Spleen (tissue), 11 donors: ENCODE data around the gene CACNA2D1. TPM values are rescaled to one million over a fixed set of nuclear protein-coding genes. Genes with fewer than 3 reads are reported as not detected.
A peak's percentile ranks its signal among the peaks of the same experiment; 100 is the strongest.
"Not testable (repeated sequence)": the region's sequence is repeated elsewhere in the genome, so short reads cannot be mapped to it uniquely, and the experiment has no call there.

Experiments
- DNase-seq: peaks from one replicate; pipeline ENCODE4 v3.0.0-alpha.2; 2020
- H3K27ac ChIP-seq, 8 donors: fragments of 200-600 bp; sonication (generic) in 7 of 8; 1 replicate in 4 of 8; 2 replicates in 4 of 8; pipeline versions ENCODE4 v1.5.0 to v1.8.0; 2016 to 2021; ENCODE audit warnings: inconsistent platforms in 4 of 8, mild to moderate bottlenecking in 4 of 8, moderate library complexity in 1 of 8
- H3K27me3 ChIP-seq, 7 donors: fragments of 200-600 bp; sonication (generic) in 6 of 7; replicated peaks in 1 of 7; 1 replicate in 4 of 7; 2 replicates in 3 of 7; pipeline versions ENCODE4 v1.5.0 to v1.8.0; 2016 to 2021; ENCODE audit warnings: inconsistent platforms in 3 of 7, mild to moderate bottlenecking in 1 of 7
- H3K36me3 ChIP-seq, 6 donors: fragments of 200-600 bp; sonication (generic) in 5 of 6; 1 replicate in 4 of 6; 2 replicates in 2 of 6; pipeline versions ENCODE4 v1.5.0 to v1.8.0; 2016 to 2021; ENCODE audit warnings: inconsistent platforms in 2 of 6
- H3K4me1 ChIP-seq, 6 donors: fragments of 200-600 bp; sonication (generic) in 5 of 6; 1 replicate in 3 of 6; 2 replicates in 3 of 6; pipeline versions ENCODE4 v1.5.0 to v1.8.0; 2016 to 2021; ENCODE audit warnings: inconsistent platforms in 3 of 6
- H3K4me3 ChIP-seq, 8 donors: fragments of 200-600 bp; sonication (generic) in 7 of 8; 1 replicate in 4 of 8; 2 replicates in 4 of 8; pipeline versions ENCODE4 v1.5.0 to v1.8.0; 2016 to 2021; ENCODE audit warnings: inconsistent platforms in 4 of 8, mild to moderate bottlenecking in 4 of 8, moderate library complexity in 2 of 8
- H3K9me3 ChIP-seq, 8 donors: fragments of 200-600 bp; sonication (generic) in 7 of 8; 1 replicate in 4 of 8; 2 replicates in 4 of 8; pipeline versions ENCODE4 v1.5.0 to v1.8.0; 2016 to 2021; ENCODE audit warnings: inconsistent platforms in 4 of 8
- CTCF ChIP-seq, 11 experiments: fragments of 200-600 bp in 7 of 11; fragments of 450-650 bp in 4 of 11; sonication (generic) in 4 of 11; IDR thresholded peaks in 8 of 11; conservative IDR thresholded peaks in 3 of 11; 1 replicate in 7 of 11; 2 replicates in 4 of 11; pipeline versions ENCODE4 v1.4.0 to v1.8.0; 2016 to 2021; ENCODE audit warnings: antibody characterized with exemption in 11 of 11, inconsistent platforms in 4 of 11, mild to moderate bottlenecking in 1 of 11
- POLR2A ChIP-seq, 3 donors: fragments of 450-650 bp; IDR thresholded peaks; one replicate each; pipeline ENCODE4 v1.5.1; 2017; ENCODE audit warnings: antibody characterized with exemption in 3 of 3, mild to moderate bottlenecking in 1 of 3
- POLR2AphosphoS5 ChIP-seq, 3 donors: sonication (generic); formaldehyde crosslinking; IDR thresholded peaks; one replicate each; pipeline ENCODE4 v1.5.1; 2017; ENCODE audit warnings: antibody characterized with exemption in 3 of 3
- WGBS, 5 donors: extraction: QIAGEN DNeasy Blood & Tissue Kit in 3 of 5; methylation state at CpG; one replicate each; pipeline versions ENCODE4 v1.1.5 to v1.1.7; 2013 to 2018; 5-methylcytosine and 5-hydroxymethylcytosine counted together
- intact Hi-C: fragments of 100-400 bp; cut with DNase I; formaldehyde crosslinking; loops from one replicate; pipeline ENCODE4 v1.15.0; 2023; ENCODE audit warnings: low total_unique reads
- polyA plus RNA-seq, 3 donors: library from polyadenylated mRNA; stranded (reverse); fragments of 200-250 nt; gene quantifications; one replicate each; pipeline ENCODE4 v1.2.1, GENCODE V29; 2013
- total RNA-seq, 7 donors: library from RNA; depleted of rRNA in 3 of 7; stranded (reverse); fragments of >200 nt in 3 of 7; fragmentation: NEBNext Ultra II Directional in 4 of 7; extraction: Animal tissue kit (Norgen Biotek cat#: 25700) in 4 of 7; gene quantifications; one replicate each; pipeline versions ENCODE4 v1.1.0 to v1.2.1, GENCODE V29; 2016 to 2021
- donor health status: healthy with polysubstance abuse.
- donor health status: DM: no; HTN: no; CAD: no; lungs with moderate emphysema.
- donor health status: DM: no; HTN: no; CAD: no.
- donor health status: Bipolar disorder and iron deficiency.
- donor health status: healthy.
- donor health status: DM: no; HTN: no; CAD: no.
- donor health status: DM: yes; HTN: yes; CAD: no.

The CACNA2D1 gene
- total and polyA plus RNA-seq, 10 donors, result 1.7 to 24.0 (median 15.2) TPM

GRCh38 chr7:82015751-82016150 is 427.8 kb downstream of the CACNA2D1 start:
- DNase-seq, result no peak
- no peak for TF ChIP-seq POLR2A (IDR thresholded peaks at IDR 0.05)
- TF ChIP-seq POLR2AphosphoS5 (IDR thresholded peaks at IDR 0.05), result no peak
- TF ChIP-seq CTCF (IDR thresholded peaks at IDR 0.05 in 8 of 11, conservative IDR thresholded peaks at IDR 0.05 in 3 of 11), result no peak
- Histone ChIP-seq H3K27me3 (no peaks in the 10 kb centered on the region), H3K4me1 (no peaks in the 10 kb centered on the region), H3K4me3 (no peak overlapping the region), H3K27ac (peak overlapping the region in 1 of 8 donors; percentile 19), H3K9me3 (no peaks in the 10 kb centered on the region), H3K36me3 (no peaks in the 10 kb centered on the region)
- WGBS, 5 donors, result 52 to 72% (median 57%) methylated on average over 2 of the region's 2 CpGs
- intact Hi-C loops, result no loop called here

DNA sequence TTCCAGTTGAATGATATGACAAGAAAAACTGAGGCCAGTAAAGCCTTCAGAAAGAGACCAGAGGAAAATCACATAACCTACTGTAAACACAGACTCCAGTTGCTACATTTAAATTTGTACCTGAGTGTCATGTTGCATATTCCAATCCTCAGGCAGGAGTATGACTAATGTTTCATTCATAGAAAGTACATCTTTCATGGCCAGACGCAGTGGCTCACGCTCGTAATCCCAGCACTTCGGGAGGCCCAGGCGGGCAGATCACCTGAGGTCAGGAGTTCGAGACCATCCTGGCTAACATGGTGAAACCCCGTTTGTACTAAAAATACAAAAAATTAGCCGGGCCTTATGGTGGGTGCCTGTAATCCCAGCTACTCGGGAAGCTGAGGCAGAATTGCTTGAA is 429.0 kb downstream of the CACNA2D1 start:
- H3K27ac ChIP-seq, H3K27me3 ChIP-seq, H3K4me1 ChIP-seq, H3K4me3 ChIP-seq, H3K36me3 ChIP-seq, intact Hi-C loops, H3K9me3 ChIP-seq: not testable (repeated sequence)
- peak; percentile 32 for DNase-seq
- WGBS, 5 donors, result 89 to 95% (median 93%) methylated on average over 9 of the region's 9 CpGs

GRCh38 chr7:82012453-82012852 is 431.1 kb downstream of the CACNA2D1 start:
- Histone ChIP-seq H3K9me3 (no peaks in the 10 kb centered on the region), H3K4me3 (no peak overlapping the region), H3K4me1 (peaks cover 0 to 5% (median 0%) of the 10 kb centered on the region in 6 donors), H3K27ac (no peak overlapping the region), H3K27me3 (no peaks in the 10 kb centered on the region), H3K36me3 (no peaks in the 10 kb centered on the region)
- 72 to 84% (median 76%) methylated on average over 4 of the region's 4 CpGs for WGBS, 5 donors
- TF ChIP-seq POLR2AphosphoS5 (IDR thresholded peaks at IDR 0.05) (no peak), POLR2A (IDR thresholded peaks at IDR 0.05) (no peak), CTCF (IDR thresholded peaks at IDR 0.05 in 8 of 11, conservative IDR thresholded peaks at IDR 0.05 in 3 of 11) (no peak)
- no peak for DNase-seq
- intact Hi-C loops, result no loop called here

DNA sequence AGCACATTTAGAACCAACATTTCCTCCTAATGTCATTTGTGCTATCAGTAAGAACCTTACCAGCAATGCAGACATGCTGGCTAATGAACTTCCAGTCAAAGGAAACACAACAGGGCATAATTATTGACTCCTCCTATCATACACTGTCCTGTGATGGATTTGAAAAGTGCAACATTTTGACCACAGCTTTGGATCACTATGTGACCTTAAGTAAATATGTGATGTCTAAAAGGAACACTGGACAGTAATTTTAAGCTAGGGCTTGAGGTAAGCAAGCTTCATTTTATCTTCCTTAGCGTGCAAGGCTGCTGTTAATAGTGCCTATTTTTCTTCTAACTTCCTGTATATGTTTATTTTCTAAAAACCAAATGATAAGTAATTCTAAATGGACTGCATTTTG is 433.2 kb downstream of the CACNA2D1 start:
- TF ChIP-seq POLR2AphosphoS5 (IDR thresholded peaks at IDR 0.05), result no peak
- no peak for TF ChIP-seq POLR2A (IDR thresholded peaks at IDR 0.05)
- TF ChIP-seq CTCF (IDR thresholded peaks at IDR 0.05 in 8 of 11, conservative IDR thresholded peaks at IDR 0.05 in 3 of 11), result no peak
- intact Hi-C loops, result no loop called here

GRCh38 chr7:82007315-82007714 is 436.3 kb downstream of the CACNA2D1 start:
- no peak overlapping the region for H3K4me3 ChIP-seq

More for the DNA sequence above, 433.2 kb downstream of the CACNA2D1 start:
- Histone ChIP-seq H3K9me3 (no peaks in the 10 kb centered on the region), H3K4me1 (peaks cover 0 to 10% (median 0%) of the 10 kb centered on the region in 6 donors), H3K27ac (no peak overlapping the region), H3K27me3 (no peaks in the 10 kb centered on the region), H3K36me3 (no peaks in the 10 kb centered on the region), H3K4me3 (no peak overlapping the region)
- DNase-seq, result no peak
- 78 to 92% (median 88%) methylated on average over 1 of the region's 1 CpG for WGBS, 5 donors

More at GRCh38 chr7:82007315-82007714, 436.3 kb downstream of the CACNA2D1 start:
- intact Hi-C loops, result no loop called here
- H3K36me3 ChIP-seq, result no peaks in the 10 kb centered on the region
- H3K9me3 ChIP-seq, result no peaks in the 10 kb centered on the region
- no peaks in the 10 kb centered on the region for H3K27me3 ChIP-seq
- DNase-seq, result no peak
- peaks cover 0 to 10% (median 0%) of the 10 kb centered on the region in 6 donors for H3K4me1 ChIP-seq
- TF ChIP-seq CTCF (IDR thresholded peaks at IDR 0.05 in 8 of 11, conservative IDR thresholded peaks at IDR 0.05 in 3 of 11) (no peak), POLR2AphosphoS5 (IDR thresholded peaks at IDR 0.05) (peak in 1 of 3 donors; percentile 46), POLR2A (IDR thresholded peaks at IDR 0.05) (no peak)
- H3K27ac ChIP-seq, result no peak overlapping the region
- WGBS, 5 donors, result 42 to 73% (median 67%) methylated on average over 3 of the region's 3 CpGs
